ENCODE data around the gene ROR1.
A peak's percentile ranks its signal among the peaks of the same experiment; 100 is the strongest.

ROR1 gene

DNA sequence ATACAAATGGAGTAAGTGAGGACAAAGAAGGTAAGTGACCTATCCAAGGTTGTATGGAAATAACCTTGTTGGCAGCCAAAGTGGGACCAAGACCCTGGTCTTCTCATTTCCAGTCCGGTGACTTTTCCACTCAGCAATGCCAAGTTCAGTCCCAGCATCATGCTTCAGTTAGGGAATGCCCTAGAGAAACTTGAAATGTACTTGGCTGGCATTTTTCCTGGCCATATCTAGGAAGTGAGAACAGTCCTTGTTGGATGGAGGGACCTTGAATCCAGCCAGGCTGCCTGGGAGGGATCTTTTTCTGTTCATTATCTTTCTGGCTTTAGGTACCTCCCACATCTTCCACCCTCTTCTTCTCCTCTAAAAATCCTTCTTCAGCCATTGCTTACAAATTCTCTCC lies 352.8 kb downstream of the ROR1 start:
- DNase-seq (ENCODE audit: low read depth in 1 of 2, low spot score in 1 of 2): no peak

DNA sequence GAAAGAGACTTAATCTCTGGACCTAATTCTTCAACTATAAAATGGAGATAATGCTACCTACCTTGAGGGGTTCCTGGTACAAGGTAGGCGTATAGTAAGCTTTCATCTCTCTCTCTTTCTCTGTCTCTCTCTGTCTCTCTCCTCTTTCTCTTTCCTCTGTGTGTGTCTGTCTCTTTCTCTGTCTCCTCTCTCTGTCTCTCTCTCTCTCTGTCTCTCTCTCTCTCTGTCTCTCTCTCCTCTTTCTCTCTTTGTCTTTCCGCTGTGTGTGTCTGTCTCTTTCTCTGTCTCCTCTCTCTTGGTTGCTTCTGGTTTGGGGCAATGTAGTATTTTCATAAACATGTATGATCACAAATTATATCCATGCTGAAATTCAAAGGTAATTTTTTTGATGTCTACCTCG lies 353.5 kb downstream of the ROR1 start:
- no peak for DNase-seq (ENCODE audit: low read depth in 1 of 2, low spot score in 1 of 2)

DNA sequence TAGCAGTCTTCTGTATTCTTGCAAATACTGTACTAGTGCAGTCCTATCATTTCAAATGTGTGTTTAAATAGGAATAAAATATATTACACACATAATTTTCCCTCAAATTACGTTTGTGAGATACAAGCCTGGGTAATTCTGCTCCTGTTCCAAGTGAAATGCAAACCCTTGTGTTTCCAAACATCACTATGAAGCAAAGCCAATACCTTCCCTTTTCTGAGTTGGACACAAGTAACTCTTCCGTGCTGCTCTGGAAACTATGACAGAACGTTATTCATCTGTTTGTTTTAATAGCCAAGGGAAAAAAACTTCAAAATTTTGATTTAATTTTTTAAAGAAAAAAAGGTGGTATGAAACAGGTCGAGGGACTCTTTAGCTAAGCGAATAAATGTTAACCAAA lies 355.9 kb downstream of the ROR1 start:
- DNase-seq (ENCODE audit: low read depth in 1 of 2, low spot score in 1 of 2): no peak

DNA sequence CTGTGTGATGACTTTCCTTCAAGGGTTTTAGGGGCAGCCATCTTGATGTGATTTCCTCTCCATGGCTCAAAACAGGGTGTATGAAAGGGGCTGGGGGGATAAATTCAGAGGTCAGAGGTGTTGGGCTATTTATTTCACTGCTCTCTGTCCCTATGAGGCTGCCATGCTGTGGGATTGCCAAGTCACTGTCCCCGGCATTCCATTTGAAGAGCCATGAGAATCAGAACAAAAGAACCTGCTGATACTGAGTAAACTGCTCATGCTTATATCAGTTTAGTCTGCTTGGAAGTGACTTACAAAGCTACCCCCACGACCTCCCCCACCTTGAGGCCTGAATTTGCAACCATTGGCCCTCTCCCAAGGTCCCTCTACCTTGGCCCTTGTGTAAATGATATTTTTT lies 357.3 kb downstream of the ROR1 start:
- no peak for DNase-seq (ENCODE audit: low read depth in 1 of 2, low spot score in 1 of 2)

DNA sequence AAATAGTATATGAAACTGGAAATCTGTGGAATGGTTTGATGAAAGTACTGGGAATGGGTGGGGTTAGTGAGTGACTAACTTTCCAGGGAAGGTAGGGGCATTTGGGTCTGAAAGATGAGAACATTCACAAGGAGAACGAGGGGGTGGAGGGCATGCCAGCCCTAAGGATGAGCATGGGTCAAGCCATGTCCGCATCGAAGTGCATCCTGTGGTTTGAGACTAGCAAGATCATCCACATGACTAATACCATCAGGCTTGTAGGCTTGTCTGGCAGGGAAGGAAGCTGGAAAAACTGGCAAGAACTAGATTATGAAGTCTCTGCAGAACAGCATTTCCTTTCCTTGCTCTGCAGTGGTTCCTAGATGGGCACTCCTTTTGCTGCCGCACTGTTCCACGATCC lies 359.2 kb downstream of the ROR1 start:
- DNase-seq (ENCODE audit: low read depth in 1 of 2, low spot score in 1 of 2): no peak

DNA sequence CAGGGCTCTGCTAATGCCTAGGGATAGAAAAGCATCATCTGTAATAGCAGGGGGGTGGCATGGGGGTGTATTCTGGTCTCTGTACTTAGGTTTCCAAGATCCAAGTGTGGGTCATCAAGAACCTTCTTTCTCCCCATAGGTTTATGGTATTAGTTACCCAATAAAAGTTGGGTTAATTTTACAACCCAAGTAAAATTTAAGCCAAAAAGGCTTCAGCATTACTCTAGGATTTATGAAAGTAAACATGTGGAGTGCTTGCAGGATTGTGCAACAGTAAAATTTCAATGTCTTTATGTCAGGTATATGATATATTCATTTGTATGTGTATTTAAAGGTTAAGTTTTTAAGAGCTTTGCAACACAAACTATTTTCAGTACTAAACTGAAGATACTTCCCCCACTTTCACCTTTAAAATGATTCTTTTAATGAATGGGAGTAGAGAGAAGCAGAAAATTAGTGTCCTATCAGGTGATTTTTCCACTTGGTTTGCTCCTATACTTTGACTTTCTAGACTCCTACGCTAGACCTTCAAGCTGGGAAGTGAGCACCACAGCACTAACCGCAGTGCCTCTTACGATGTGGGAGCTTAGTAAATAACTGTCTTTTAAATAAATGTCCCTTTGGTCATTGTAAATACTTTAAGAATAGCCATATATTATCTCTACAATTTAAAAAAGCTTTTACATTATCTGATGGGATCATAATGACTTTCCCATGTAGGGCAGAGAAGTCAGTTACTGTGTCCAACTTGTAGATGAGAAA lies 361.8 kb downstream of the ROR1 start:
- DNase-seq (ENCODE audit: low read depth in 1 of 2, low spot score in 1 of 2): no peak

DNA sequence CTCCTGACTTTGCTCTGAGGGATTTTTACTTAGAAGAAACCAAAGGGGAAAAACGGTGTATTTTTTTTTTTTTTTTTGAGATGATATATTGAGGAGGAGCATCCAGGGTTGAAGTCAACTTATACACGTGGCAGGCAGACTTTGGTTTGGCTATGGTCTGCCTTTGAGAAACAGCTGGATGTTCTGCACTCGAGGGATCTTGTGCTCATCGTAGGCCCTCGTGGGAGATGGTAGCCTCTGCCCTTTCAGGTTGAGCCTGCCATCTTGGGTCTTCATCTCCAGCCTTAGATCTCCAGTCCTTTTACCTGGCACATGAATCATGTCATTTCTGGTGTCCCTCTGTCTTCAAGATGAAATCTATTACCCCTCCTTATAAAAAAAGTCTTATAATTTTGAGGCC lies 362.5 kb downstream of the ROR1 start:
- no peak for DNase-seq (ENCODE audit: low read depth in 1 of 2, low spot score in 1 of 2)

DNA sequence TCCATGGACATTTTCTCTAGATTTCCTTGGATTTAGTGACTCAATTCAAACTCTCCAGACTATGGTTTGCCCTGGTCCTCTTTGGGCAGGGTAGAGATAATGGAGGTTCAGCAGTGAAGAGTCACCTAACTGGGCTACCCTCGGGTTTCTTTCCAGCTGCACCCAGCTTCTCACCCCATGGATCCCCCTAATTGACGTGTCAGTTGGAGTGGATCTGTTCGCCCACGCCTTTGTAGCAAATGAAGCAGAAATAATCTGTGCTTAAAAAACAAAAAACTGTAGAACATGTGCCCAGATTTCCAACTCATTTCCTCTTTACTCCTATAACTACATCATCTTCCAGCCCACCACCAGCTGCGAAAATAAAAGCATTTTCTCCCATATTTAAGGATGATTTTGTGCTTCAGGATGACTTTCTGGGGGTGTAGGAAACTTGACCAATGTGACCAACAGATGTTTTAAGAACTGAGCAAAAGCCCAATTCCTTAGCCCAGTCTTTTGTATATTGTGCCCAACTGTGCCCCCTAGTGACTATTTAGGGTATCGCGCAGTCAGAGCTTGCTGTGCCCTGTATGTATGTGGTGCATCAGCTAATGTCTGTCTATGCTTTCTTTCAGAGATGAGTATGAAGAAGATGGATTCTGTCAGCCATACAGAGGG lies 363.1 kb downstream of the ROR1 start:
- DNase-seq (ENCODE audit: low read depth in 1 of 2, low spot score in 1 of 2): peak; percentile 23 to 39

DNA sequence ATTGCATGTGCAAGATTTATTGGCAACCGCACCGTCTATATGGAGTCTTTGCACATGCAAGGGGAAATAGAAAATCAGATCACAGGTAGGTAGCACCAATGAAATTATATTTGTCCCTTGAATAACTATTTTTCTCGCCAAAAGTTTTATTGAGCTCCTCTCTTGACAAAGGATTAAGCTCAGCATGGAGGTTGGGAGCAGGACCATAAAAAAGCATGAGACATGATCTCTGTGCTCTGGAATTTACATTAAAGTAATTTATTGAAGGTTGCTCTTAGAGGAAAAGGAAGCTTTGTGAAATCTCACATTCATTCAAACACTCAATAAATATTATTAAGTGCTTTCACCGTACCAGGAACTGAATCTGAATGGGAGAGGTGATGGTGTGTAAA lies 363.6 kb downstream of the ROR1 start:
- DNase-seq (ENCODE audit: low read depth in 1 of 2, low spot score in 1 of 2): no peak

DNA sequence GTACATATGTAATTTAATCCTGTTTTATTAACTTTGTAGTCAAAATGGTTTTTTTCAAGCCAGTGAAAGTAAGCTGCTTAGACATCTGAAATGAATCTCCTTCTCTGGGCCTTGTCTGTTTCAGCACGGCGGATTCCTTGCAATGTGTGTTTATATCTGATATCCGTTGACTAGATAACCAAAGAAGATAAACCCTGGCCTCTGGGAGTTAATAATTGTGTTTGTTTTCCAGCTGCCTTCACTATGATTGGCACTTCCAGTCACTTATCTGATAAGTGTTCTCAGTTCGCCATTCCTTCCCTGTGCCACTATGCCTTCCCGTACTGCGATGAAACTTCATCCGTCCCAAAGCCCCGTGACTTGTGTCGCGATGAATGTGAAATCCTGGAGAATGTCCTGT lies 366.1 kb downstream of the ROR1 start:
- no peak for DNase-seq (ENCODE audit: low read depth in 1 of 2, low spot score in 1 of 2)

DNA sequence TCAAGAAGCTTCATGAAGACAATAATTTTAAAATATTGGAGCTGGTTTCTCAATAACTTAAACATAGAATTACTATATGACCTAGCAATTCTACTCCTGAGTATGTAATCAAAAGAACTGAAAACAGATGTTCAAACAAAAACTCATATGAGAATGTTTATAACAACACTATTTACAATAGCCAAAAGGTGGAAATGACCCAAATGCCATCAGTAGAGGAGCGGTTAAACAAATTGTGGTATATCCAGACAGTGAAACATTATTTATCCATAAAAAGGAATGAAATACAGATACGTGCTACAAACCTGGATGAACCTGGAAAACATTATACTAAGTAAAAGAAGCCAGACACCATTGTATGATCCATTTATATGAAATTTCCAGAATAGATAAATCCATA lies 366.8 kb downstream of the ROR1 start:
- no peak for DNase-seq (ENCODE audit: low read depth in 1 of 2, low spot score in 1 of 2)

DNA sequence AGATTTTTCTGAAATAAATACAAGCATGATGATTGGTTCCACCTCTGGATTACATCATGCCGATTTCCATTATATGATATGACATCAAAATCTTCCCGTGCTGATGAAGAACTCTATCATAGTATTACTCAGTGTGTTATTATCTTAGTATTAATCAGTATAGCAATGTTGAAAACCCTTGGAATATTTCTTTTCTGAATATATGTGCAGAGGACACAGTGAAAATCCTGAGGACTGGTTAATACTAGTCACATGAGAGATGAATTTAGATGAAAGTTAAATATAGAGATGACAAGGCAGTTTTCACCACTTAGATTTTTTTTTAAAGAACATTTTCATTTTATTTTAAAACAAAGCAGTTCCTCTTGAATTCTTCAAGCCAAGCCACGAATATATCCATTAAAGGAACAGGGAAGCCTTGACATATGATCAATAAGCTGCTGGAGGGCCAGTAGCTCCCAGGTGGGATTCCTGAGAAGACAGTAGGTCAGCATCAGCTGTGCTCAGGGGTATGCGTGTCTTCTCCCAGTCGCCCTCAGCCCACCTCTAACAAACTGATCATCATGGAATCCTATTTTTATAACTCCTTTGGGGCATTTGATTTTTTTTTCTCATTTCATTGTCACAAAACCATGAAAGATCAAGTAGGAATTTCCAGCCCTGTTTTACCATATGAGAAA lies 373.4 kb downstream of the ROR1 start:
- DNase-seq (ENCODE audit: low read depth in 1 of 2, low spot score in 1 of 2): no peak

DNA sequence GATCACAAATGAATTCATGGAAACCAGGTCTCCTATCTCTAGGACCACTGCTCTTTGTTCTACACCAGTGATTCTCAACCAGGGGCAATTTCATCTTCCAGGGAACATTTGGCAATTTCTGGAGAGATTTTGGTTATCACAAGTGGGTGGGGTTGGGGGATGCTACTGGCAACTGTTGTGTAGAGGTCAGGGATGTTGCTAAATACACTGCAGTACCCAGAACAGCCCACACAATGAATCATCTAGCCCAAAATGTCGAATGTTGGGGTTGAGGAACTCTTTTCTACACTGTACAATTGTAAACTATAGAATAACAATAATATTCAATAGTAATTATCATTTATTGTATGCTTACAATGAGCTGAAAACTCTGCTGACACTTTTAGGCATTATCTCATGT lies 373.9 kb downstream of the ROR1 start:
- no peak for DNase-seq (ENCODE audit: low read depth in 1 of 2, low spot score in 1 of 2)

DNA sequence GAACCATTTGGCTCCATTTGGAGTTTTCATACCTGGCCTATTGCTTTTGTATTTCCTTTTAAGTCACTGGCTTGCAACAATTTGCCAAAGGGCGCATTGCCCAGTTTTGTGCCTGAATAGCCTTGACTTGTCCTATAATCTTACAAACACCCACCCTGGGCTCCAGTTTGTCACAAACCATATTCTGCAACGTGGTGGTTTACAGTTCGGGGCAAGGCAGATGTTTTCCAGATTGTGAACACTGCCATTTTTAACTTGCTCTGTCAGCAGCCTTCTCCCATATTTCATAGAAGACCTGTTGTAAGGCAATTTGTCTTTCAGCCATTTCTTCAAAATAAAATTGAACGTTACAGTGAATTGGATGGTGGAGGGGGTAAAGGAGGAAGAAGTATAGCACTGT lies 376.4 kb downstream of the ROR1 start:
- DNase-seq (ENCODE audit: low read depth in 1 of 2, low spot score in 1 of 2): no peak

DNA sequence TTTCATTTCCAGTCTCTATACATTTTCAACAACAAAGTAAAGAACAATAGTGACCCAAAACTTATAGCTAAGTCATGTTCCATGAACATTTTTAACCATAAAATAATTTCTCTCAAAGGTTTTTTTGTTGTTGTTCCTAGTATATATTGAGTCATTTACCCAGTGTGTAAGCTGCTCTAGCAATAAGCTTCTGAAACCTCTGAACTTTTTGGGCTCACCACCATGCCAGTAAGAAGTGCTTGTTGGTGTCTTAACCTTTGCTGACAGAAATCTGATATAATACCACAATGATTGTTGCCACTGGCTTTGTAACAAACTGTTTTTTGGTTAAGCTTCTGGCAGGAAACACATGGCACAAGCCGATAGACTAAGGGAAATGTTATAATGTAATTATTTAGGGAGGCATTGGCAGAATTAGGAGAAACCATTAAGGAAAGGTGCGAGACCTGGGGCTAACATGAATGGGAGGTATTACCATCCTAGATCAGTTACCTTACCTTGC lies 377.0 kb downstream of the ROR1 start:
- no peak for DNase-seq (ENCODE audit: low read depth in 1 of 2, low spot score in 1 of 2)

DNA sequence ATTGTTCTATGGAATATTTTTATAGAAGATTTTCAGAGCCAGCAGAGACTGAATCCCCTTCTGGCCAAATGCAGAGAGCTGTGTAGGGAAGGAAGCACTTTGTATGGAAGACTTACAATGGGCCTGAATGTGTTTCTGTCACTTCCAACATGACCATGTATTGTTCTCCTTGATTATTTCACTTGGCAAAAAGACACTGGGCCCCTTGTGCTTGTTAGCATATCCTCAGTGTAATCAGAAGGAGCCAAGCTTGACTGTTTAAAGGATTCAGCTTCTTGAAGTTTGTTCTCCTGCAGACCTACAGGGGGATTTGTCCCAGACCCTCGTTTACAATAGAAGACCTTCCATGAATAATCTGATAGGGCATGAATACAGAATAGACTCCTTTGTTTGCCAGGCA lies 381.5 kb downstream of the ROR1 start:
- DNase-seq (ENCODE audit: low read depth in 1 of 2, low spot score in 1 of 2): no peak

DNA sequence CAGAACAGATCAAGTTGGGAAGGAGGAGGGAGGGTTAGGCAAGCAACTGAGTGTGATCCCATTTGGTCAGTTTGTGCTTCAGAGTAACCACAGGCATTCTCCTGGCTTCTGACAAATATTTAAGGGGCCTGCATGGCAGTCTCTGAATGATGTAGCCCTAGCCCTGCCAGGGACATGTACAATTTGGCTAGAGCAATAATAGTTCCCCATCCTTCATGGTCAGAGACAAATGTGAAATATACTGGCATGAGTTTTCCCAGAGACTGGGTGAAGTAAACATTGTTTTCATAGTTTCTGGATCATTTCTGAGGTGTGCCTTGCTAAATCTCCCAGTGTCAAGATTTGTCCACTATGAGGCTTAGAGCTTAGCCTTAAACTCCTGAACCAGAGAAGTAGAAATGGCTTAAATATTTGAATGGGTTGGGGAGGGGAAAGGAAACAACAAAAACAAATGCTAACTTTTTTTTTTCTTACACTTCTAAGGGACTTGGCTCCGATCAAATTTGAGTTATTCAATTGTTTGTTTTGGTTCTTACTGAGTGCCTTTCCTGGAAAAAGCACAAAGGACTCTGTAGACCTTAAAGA lies 387.6 kb downstream of the ROR1 start:
- no peak for DNase-seq (ENCODE audit: low read depth in 1 of 2, low spot score in 1 of 2)

DNA sequence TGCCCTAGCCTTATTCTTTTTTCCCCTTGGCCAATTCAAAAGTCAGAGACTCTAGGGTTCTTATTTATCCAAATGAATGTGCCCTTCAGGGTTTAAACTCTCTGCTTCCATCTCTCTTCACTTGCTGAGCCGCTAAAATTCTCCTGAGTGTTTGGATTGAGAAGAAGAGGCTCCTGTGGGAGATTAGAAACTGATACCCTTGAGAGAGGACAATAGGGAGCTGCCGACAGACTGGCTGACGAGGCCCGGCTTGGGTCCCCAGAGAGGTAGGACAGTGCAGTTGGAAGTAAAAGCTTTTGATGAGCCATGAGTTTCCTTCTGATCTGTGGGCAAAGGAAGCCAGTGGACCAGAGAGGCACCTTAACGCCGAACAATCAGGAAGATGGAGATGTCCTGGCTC lies 388.3 kb downstream of the ROR1 start:
- DNase-seq (ENCODE audit: low read depth in 1 of 2, low spot score in 1 of 2): no peak

DNA sequence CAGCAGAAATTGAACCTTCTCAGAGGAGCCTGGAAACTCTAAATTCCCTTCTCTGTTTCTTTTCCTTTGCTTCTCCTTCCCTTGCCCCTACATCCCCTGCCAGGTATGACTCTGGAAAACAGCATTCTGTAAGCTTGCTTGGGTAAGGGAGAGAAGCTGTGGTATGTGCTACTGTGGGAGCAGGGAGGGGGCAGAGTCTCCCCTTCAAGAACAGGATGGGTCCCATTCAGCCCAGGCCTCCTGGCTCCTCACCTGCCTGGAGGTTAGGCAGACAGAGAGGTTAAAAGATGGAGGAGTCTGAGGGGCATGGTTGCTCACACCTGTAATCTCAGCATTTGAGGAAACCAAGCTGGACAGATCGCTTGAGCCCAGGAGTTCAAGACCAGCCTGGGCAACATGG lies 389.0 kb downstream of the ROR1 start:
- no peak for DNase-seq (ENCODE audit: low read depth in 1 of 2, low spot score in 1 of 2)

DNA sequence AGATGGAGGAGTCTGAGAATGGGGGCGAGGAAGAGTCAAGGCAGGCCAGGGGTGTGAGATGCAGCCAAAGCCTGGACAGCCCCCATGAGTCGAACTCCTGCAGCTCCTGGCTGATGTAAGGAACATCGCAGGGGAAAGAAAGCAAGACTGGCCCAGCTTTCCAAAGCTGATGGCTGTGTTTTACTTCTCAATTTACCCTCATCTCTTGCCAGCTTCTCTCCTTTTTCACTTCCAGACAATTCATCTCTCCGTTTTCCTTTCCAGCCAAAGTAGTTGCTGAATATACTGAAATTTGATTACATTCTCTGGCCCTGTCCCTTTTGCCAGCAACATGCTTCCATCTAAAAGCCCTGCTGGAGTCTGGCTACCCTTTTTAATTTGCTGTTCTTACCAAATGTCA lies 389.6 kb downstream of the ROR1 start:
- DNase-seq (ENCODE audit: low read depth in 1 of 2, low spot score in 1 of 2): no peak

DNA sequence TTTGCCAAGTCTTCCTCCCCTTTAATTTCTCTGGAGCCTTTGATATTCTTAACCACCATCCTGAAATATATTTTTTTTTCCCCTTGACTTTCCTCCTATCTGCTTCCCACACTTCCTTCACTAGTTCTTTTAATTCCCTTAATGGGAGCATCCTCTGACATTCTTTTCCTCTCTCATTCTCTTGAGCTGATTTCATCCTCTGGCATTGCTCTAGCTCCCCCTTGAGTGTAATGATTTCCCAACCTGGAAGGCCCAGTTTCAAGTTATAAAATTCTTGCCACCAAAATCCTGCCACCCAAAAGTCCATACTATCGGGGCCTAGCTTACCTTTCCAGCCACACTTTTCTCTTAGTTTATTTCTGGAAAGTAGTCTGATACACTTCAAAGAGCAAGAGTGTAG lies 390.2 kb downstream of the ROR1 start:
- DNase-seq (ENCODE audit: low read depth in 1 of 2, low spot score in 1 of 2): no peak

DNA sequence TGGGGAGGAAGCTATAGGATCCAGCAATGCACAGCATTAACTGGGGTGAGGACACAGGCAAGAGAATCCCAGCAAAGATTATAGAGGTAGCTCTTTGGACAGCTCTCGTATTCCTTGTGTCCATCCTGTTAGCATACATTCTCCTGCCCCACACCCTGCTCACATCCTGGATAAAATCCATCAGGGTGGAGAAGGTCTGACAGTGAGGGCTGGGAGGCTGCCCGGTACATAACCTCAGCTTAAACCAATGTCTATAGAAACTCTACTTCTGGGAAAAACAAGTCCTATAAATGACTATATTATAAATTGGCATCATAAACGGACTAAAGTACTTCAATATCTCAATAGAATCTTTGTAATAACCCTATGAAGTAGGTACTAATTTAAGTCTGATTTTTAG lies 392.8 kb downstream of the ROR1 start:
- DNase-seq (ENCODE audit: low read depth in 1 of 2, low spot score in 1 of 2): no peak
